Chondrocyte (in vitro differentiated cells): ENCODE data around the gene YRDC. TPM values are rescaled to one million over a fixed set of nuclear protein-coding genes. Genes with fewer than 3 reads are reported as not detected.

Experiments
- DNase-seq: peaks from one replicate; pipeline ENCODE4 v3.0.0; 2021; ENCODE audit warnings: mixed read lengths, low spot score
- H3K27ac Mint-ChIP-seq: one replicate; pipeline ENCODE4 v1.8.0; 2021; ENCODE audit warnings: mild to moderate bottlenecking, moderate library complexity, mixed read lengths; ENCODE audit not compliant: unreplicated experiment
- H3K27me3 Mint-ChIP-seq: 2 replicates; pipeline ENCODE4 v1.8.0; 2021; ENCODE audit warnings: low read depth, mixed read lengths
- H3K36me3 Mint-ChIP-seq: 2 replicates; pipeline ENCODE4 v1.8.0; 2021; ENCODE audit warnings: low read depth, mixed read lengths
- H3K4me1 Mint-ChIP-seq: 2 replicates; pipeline ENCODE4 v1.8.0; 2021; ENCODE audit warnings: low read depth, mild to moderate bottlenecking, mixed read lengths
- H3K4me3 Mint-ChIP-seq: one replicate; pipeline ENCODE4 v1.8.0; 2021; ENCODE audit warnings: mild to moderate bottlenecking, moderate library complexity, mixed read lengths; ENCODE audit not compliant: unreplicated experiment
- H3K9me3 Mint-ChIP-seq: 2 replicates; pipeline ENCODE4 v1.8.0; 2021; ENCODE audit warnings: low read depth, mixed read lengths
- CTCF ChIP-seq: fragments of 200-600 bp; sonication (generic); IDR thresholded peaks from 2 replicates; pipeline ENCODE4 v1.5.0; 2021; ENCODE audit warnings: antibody characterized with exemption, mild to moderate bottlenecking, moderate library complexity
- total RNA-seq: library from RNA; stranded (reverse); gene quantifications from 3 replicates; pipeline ENCODE4 v1.2.1, GENCODE V29; 2021

Gene YRDC
- total RNA-seq, 1 donor from 2014 or later: 15.5 TPM

- no peak overlapping the region for H3K4me3 Mint-ChIP-seq
- no peak overlapping the region for H3K27ac Mint-ChIP-seq
- no peaks in the 10 kb centered on the region for H3K9me3 Mint-ChIP-seq
- peaks cover 14% of the 10 kb centered on the region for H3K4me1 Mint-ChIP-seq
- DNase-seq: no peak
- peaks cover 11% of the 10 kb centered on the region for H3K36me3 Mint-ChIP-seq
- TF ChIP-seq CTCF: no peak
- H3K27me3 Mint-ChIP-seq: no peaks in the 10 kb centered on the region
Measured at GRCh38 chr1:37797750-37798345, 10.2 kb downstream of the YRDC start.

GRCh38 chr1:37795340-37796125 lies 12.5 kb downstream of the YRDC start:
- Mint-ChIP-seq H3K27ac (no peak overlapping the region), H3K4me3 (peak overlapping the region; percentile 67), H3K4me1 (peaks cover 14% of the 10 kb centered on the region), H3K27me3 (peaks cover 8% of the 10 kb centered on the region), H3K9me3 (no peaks in the 10 kb centered on the region), H3K36me3 (peaks cover 4% of the 10 kb centered on the region)
- no peak for DNase-seq
- TF ChIP-seq CTCF: no peak

GRCh38 chr1:37794372-37795339 lies 13.4 kb downstream of the YRDC start:
- Mint-ChIP-seq H3K9me3 (no peaks in the 10 kb centered on the region), H3K36me3 (peaks cover 4% of the 10 kb centered on the region), H3K27me3 (peaks cover 15% of the 10 kb centered on the region), H3K27ac (no peak overlapping the region), H3K4me1 (peaks cover 14% of the 10 kb centered on the region), H3K4me3 (peak overlapping the region; percentile 67)
- DNase-seq: no peak
- no peak for TF ChIP-seq CTCF

GRCh38 chr1:37793773-37794371 lies 14.1 kb downstream of the YRDC start, which contains the start of gene MANEAL:
Gene MANEAL, plus strand, starts transcription at chr1:37793847. Its CDS starts 336 bp downstream, at chr1:37794183.
- H3K27ac Mint-ChIP-seq: no peak within 1 kb of the TSS
- H3K9me3 Mint-ChIP-seq: no peaks in the 10 kb centered on the region

More at GRCh38 chr1:37793773-37794371, 14.1 kb downstream of the YRDC start, which contains the start of gene MANEAL:
- Mint-ChIP-seq H3K4me1 (peaks cover 14% of the 10 kb centered on the region), H3K4me3 (peak within 1 kb of the TSS; percentile 67), H3K27me3 (peaks cover 15% of the 10 kb centered on the region), H3K36me3 (peaks cover 1% of the 10 kb centered on the region)
- no peak for TF ChIP-seq CTCF
- DNase-seq: no peak
